ENCODE data around the gene KSR2. TPM values are rescaled to one million over a fixed set of nuclear protein-coding genes. Genes with fewer than 3 reads are reported as not detected.

Gene KSR2
- total RNA-seq, 1 donor from 2014 or later = 0.47 TPM

GRCh38 chr12:117564881-117565280 lies 403.9 kb downstream of the KSR2 start:
- no peak for TF ChIP-seq CTCF (IDR thresholded peaks at IDR 0.05; ENCODE audit: partially characterized antibody, unreplicated experiment)
- no peaks in the 10 kb centered on the region for H3K9me3 Mint-ChIP-seq (ENCODE audit: unreplicated experiment)
- H3K36me3 Mint-ChIP-seq (ENCODE audit: unreplicated experiment) = no peaks in the 10 kb centered on the region
- peaks cover 3% of the 10 kb centered on the region for H3K27me3 Mint-ChIP-seq (ENCODE audit: unreplicated experiment)
- DNase-seq = no peak
- peaks cover 5% of the 10 kb centered on the region for H3K4me1 Mint-ChIP-seq (ENCODE audit: low read depth, unreplicated experiment)
- no peak overlapping the region for H3K27ac Mint-ChIP-seq (ENCODE audit: unreplicated experiment)
- no peak overlapping the region for H3K4me3 Mint-ChIP-seq (ENCODE audit: unreplicated experiment)

GRCh38 chr12:117563706-117564105 lies 405.1 kb downstream of the KSR2 start:
- H3K27ac Mint-ChIP-seq (ENCODE audit: unreplicated experiment) = no peak overlapping the region
- no peaks in the 10 kb centered on the region for H3K9me3 Mint-ChIP-seq (ENCODE audit: unreplicated experiment)
- H3K36me3 Mint-ChIP-seq (ENCODE audit: unreplicated experiment) = no peaks in the 10 kb centered on the region
- H3K4me1 Mint-ChIP-seq (ENCODE audit: low read depth, unreplicated experiment) = peaks cover 5% of the 10 kb centered on the region
- no peak for TF ChIP-seq CTCF (IDR thresholded peaks at IDR 0.05; ENCODE audit: partially characterized antibody, unreplicated experiment)
- DNase-seq = no peak
- peaks cover 3% of the 10 kb centered on the region for H3K27me3 Mint-ChIP-seq (ENCODE audit: unreplicated experiment)
- H3K4me3 Mint-ChIP-seq (ENCODE audit: unreplicated experiment) = no peak overlapping the region

- Mint-ChIP-seq H3K9me3 (ENCODE audit: unreplicated experiment) (no peaks in the 10 kb centered on the region), H3K27ac (ENCODE audit: unreplicated experiment) (no peak overlapping the region), H3K27me3 (ENCODE audit: unreplicated experiment) (peaks cover 3% of the 10 kb centered on the region), H3K4me3 (ENCODE audit: unreplicated experiment) (no peak overlapping the region), H3K36me3 (ENCODE audit: unreplicated experiment) (no peaks in the 10 kb centered on the region), H3K4me1 (ENCODE audit: low read depth, unreplicated experiment) (peaks cover 5% of the 10 kb centered on the region)
- no peak for TF ChIP-seq CTCF (IDR thresholded peaks at IDR 0.05; ENCODE audit: partially characterized antibody, unreplicated experiment)
- no peak for DNase-seq
Observed at GRCh38 chr12:117563007-117563406, 405.8 kb downstream of the KSR2 start.

GRCh38 chr12:117561990-117562389 lies 406.8 kb downstream of the KSR2 start:
- TF ChIP-seq CTCF (IDR thresholded peaks at IDR 0.05; ENCODE audit: partially characterized antibody, unreplicated experiment) = no peak
- Mint-ChIP-seq H3K27ac (ENCODE audit: unreplicated experiment) (no peak overlapping the region), H3K4me3 (ENCODE audit: unreplicated experiment) (no peak overlapping the region), H3K27me3 (ENCODE audit: unreplicated experiment) (peaks cover 3% of the 10 kb centered on the region), H3K36me3 (ENCODE audit: unreplicated experiment) (no peaks in the 10 kb centered on the region), H3K9me3 (ENCODE audit: unreplicated experiment) (no peaks in the 10 kb centered on the region), H3K4me1 (ENCODE audit: low read depth, unreplicated experiment) (peaks cover 5% of the 10 kb centered on the region)
- DNase-seq = no peak

- no peak for DNase-seq
- H3K4me3 Mint-ChIP-seq (ENCODE audit: unreplicated experiment) = no peak overlapping the region
- H3K27me3 Mint-ChIP-seq (ENCODE audit: unreplicated experiment) = peaks cover 4% of the 10 kb centered on the region
- H3K27ac Mint-ChIP-seq (ENCODE audit: unreplicated experiment) = no peak overlapping the region
- peaks cover 11% of the 10 kb centered on the region for H3K4me1 Mint-ChIP-seq (ENCODE audit: low read depth, unreplicated experiment)
- H3K9me3 Mint-ChIP-seq (ENCODE audit: unreplicated experiment) = no peaks in the 10 kb centered on the region
- TF ChIP-seq CTCF (IDR thresholded peaks at IDR 0.05; ENCODE audit: partially characterized antibody, unreplicated experiment) = no peak
- peaks cover 2% of the 10 kb centered on the region for H3K36me3 Mint-ChIP-seq (ENCODE audit: unreplicated experiment)
Observed at GRCh38 chr12:117559978-117560377, 408.8 kb downstream of the KSR2 start.
